NCI-H345 treated with DMSO at 0.1 percent for 48 hours (cell line): Measurements from ENCODE around the gene RHO.

Experiments used
- DNase-seq: peaks from one replicate; lab custom pipeline; 2025; ENCODE audit not compliant: unreplicated experiment; lab: John Stamatoyannopoulos, UW

Gene RHO

DNA sequence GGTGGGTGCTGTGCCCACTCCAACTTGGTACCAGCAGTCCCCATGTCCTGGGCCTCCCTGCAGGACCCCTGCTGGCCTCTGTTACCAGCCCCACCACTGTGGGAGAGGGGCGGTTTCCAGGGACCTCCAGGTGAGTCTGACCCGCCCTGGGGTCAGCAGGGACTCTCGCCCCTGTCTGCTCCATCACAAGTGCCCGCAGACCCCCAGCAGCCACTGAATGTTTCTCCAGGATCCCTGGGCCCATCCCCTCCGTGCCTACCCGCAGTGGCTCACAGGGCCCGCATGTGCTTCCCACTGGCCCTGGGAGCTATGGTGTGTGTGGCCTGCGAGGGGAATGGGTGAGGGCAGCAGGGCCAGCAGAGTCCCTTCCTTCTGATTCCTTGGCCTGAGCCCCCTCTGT, 9.9 kb upstream of the RHO start:
- DNase-seq: no peak

DNA sequence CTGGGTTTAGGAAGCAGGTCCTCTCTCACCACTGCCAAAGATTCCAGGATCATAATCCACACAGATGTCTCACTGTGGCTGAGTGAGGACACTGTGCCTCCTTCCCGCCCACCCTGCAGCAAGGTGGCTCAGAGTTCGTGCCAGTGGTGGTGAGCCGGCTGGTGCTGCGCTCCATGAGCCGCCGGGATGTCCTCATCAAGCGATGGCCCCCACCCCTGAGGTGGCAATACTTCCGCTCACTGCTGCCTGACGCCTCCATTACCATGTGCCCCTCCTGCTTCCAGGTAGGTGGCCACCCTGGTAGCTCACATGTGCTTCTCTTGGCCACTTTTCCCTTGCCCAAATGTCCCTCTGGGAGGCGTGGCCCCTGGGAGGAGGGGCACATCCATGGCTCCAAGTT, 9.0 kb upstream of the RHO start:
- DNase-seq: no peak

DNA sequence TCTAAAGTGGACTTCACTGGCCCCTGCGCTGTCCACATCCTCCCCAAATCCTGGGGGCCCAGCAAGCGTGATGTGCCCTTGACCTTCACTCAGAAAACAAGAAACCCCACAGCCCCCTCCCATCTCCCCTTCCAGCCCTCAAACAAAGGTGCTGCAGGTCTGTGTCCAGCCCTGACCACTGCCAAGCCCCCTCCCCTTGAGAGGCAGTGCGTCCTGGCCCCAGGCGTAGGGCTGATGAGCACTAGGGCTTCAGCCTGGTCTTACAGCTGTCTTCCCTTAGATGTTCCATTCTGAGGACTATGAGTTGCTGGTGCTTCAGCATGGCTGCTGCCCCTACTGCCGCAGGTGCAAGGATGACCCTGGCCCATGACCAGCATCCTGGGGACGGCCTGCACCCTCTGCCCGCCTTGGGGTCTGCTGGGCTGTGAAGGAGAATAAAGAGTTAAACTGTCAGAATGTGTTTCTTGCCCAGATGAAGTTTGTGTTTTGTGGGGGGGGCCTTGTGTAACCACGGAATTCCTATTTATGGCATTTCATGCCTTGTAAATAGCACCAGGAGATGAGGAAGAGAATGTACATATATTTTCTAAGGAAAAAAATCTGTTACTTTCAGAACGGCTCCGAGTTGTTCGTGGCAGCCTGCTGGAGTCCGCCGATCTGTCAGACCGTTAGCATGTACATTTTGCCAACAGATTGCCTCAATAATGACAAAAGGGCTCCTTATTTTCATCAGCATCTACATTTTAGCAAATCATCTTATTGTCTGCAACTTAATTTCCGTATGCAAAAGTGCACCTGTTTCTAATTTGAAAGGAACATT, 8.3 kb upstream of the RHO start:
- DNase-seq: no peak

DNA sequence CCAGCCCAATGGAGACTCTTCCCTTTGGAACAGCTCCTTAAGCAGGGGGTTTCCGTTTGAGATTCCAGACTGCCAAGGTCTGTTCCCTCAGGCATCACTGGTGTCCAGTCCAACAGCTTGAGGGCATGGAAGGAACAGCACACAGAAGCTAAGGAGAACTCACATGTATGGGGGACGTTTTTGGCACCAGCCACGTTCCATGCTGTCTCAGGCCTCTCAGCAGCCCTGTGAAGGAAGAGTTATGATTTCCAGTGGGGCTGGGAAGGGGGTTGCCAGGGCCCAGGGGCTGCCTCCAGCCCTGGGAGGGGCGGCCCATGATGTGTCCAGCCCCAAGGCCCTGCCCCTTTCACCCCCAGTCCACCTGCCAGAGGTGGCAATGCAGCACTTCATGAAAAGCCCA, 7.5 kb upstream of the RHO start:
- no peak for DNase-seq

DNA sequence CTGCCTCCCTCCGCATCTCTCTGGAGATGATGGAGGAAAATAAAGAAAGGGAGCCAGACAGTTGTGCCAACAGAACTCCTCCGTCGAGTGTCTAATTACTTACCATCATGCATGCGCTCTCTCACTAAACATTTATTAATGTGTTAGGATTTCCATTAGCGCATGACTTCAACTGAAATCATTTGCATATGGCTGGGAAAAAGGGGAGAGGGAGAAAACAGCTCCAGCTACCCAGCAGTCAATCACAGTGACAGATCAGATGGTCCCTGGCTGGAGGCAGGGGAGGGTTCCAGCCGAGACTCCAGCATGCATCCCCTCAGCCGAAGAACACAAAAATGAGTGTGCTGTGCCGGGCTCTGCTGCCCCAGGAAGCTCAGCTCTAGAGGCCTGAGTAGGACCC, 6.8 kb upstream of the RHO start:
- no peak for DNase-seq

DNA sequence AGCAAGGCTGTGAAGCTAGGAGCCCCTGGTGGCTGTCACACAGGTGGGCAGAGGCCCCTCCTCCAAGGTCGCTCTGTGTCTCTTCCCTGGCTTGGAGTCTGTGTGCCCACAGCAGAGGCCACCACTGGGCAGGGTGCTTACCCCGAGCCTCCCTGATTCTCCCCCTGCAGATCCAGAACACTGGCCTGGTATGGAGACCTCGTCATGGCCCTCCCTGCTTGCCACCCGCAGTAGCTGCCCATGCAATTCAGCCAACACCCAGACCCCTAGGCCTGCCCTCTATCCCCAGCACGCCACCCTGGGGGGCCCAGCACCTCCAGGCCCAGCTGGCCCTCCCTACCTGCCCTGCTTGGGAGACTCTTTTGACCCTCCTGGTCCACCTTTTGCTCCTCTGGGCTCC, 5.5 kb upstream of the RHO start:
- DNase-seq: no peak

DNA sequence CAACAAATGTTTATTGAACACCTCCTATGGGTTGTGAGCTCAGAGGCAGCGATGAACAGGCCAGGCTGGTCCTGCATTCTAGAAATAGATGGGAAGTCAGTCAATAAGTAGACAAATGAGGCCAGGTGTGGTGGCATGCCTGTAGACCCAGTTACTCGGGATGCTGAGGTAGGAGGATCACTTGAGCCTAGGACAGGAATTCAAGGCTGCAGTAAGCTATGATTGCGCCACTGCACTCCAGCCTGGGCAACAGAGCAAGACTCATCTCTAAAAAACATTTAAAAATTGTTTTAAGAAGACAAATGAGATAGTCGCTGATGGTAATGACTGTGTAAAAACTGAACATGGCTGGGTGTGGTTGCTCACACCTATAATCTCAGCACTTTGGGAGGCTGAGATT, 4.4 kb upstream of the RHO start:
- DNase-seq: no peak

DNA sequence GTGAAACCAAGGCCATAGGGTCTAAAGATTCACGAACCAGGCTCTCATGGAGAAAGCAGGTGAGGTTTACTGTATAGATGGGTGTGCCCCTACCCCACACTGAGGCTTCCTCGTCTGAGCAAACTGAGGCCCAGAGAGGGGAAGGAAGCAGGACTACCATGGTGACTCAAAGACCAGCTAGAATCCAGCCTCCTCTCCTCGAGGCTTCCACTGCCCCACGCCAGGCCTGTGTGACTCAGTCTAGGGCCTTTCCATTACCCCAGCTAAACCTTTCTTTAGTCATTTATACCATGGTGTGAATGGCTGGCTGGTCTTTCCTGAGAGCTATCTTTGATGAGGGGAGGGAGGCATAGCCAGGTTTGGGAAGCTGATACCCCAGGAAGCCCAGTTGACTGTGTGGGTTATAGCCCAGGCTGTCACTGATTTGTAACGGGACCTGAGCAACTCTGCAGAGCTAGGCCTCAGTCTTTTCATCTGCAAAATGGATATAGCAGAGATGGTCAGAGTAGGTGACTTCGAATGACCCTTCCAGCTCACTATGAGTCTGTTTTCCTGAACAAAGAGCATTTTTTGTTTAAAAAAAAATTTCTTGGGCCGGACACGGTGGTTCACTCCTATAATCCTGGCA, 3.0 kb upstream of the RHO start:
- no peak for DNase-seq

DNA sequence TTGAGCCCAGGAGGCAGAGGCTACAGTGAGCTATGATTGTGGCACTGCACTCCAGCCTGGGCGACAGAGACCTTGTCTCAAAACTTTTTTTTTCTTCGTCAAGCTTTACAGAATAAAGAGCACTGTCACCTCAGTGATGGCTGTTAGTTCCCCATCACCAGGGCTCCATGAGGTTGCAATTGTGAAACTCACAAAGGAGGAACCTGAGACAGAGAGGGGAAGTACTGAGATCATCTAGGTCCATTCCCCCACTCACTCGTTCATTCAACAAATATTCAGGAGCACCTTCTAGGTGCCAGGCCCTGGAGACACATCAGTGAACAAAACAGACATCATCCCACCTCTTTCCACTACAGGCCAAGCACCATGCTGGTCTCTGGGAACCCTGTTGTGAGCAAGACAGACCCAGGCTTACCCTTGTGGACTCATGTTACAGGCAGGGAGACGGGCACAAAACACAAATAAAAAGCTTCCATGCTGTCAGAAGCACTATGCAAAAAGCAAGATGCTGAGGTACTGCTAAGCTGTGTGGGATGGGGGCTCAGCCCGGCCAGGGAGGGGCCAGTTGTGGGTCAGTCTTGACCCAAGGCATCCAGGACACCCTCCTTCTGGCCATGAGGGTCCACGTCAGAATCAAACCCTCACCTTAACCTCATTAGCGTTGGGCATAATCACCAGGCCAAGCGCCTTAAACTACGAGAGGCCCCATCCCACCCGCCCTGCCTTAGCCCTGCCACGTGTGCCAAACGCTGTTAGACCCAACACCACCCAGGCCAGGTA, 2.1 kb upstream of the RHO start:
- DNase-seq: no peak

DNA sequence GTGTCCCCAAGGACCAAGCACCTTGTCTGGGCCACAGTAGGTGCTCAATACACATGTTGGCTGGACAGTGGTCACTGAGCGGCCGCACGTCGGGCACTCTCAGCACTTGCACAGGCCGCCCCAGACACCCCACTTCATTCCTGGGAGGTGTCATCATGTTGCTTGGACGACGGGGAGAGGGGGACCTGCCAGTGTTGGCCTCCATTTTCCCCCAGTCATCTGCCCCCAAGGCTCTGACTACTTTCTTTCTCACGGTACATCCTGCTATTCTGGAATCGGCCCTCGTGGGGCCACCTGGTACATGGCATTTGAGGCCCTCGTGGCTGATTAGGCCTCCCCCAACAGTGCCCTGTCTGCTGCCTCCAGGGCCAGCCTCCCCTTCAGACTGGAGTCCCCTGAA, 1.2 kb upstream of the RHO start:
- DNase-seq: no peak

DNA sequence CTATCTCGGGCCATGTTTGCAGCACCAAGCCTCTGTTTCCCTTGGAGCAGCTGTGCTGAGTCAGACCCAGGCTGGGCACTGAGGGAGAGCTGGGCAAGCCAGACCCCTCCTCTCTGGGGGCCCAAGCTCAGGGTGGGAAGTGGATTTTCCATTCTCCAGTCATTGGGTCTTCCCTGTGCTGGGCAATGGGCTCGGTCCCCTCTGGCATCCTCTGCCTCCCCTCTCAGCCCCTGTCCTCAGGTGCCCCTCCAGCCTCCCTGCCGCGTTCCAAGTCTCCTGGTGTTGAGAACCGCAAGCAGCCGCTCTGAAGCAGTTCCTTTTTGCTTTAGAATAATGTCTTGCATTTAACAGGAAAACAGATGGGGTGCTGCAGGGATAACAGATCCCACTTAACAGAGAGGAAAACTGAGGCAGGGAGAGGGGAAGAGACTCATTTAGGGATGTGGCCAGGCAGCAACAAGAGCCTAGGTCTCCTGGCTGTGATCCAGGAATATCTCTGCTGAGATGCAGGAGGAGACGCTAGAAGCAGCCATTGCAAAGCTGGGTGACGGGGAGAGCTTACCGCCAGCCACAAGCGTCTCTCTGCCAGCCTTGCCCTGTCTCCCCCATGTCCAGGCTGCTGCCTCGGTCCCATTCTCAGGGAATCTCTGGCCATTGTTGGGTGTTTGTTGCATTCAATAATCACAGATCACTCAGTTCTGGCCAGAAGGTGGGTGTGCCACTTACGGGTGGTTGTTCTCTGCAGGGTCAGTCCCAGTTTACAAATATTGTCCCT, 1.2 kb downstream of the RHO start:
- no peak for DNase-seq

DNA sequence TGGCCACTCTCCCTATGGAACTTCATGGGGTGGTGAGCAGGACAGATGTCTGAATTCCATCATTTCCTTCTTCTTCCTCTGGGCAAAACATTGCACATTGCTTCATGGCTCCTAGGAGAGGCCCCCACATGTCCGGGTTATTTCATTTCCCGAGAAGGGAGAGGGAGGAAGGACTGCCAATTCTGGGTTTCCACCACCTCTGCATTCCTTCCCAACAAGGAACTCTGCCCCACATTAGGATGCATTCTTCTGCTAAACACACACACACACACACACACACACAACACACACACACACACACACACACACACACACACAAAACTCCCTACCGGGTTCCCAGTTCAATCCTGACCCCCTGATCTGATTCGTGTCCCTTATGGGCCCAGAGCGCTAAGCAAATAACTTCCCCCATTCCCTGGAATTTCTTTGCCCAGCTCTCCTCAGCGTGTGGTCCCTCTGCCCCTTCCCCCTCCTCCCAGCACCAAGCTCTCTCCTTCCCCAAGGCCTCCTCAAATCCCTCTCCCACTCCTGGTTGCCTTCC, 1.9 kb downstream of the RHO start:
- no peak for DNase-seq

DNA sequence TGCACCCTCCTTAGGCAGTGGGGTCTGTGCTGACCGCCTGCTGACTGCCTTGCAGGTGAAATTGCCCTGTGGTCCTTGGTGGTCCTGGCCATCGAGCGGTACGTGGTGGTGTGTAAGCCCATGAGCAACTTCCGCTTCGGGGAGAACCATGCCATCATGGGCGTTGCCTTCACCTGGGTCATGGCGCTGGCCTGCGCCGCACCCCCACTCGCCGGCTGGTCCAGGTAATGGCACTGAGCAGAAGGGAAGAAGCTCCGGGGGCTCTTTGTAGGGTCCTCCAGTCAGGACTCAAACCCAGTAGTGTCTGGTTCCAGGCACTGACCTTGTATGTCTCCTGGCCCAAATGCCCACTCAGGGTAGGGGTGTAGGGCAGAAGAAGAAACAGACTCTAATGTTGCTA, 2.4 kb downstream of the RHO start:
- DNase-seq: no peak

DNA sequence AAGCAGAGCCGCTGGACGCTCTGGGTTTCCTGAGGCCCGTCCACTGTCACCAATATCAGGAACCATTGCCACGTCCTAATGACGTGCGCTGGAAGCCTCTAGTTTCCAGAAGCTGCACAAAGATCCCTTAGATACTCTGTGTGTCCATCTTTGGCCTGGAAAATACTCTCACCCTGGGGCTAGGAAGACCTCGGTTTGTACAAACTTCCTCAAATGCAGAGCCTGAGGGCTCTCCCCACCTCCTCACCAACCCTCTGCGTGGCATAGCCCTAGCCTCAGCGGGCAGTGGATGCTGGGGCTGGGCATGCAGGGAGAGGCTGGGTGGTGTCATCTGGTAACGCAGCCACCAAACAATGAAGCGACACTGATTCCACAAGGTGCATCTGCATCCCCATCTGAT, 3.3 kb downstream of the RHO start:
- no peak for DNase-seq

DNA sequence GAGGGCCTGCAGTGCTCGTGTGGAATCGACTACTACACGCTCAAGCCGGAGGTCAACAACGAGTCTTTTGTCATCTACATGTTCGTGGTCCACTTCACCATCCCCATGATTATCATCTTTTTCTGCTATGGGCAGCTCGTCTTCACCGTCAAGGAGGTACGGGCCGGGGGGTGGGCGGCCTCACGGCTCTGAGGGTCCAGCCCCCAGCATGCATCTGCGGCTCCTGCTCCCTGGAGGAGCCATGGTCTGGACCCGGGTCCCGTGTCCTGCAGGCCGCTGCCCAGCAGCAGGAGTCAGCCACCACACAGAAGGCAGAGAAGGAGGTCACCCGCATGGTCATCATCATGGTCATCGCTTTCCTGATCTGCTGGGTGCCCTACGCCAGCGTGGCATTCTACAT, 3.8 kb downstream of the RHO start:
- no peak for DNase-seq

DNA sequence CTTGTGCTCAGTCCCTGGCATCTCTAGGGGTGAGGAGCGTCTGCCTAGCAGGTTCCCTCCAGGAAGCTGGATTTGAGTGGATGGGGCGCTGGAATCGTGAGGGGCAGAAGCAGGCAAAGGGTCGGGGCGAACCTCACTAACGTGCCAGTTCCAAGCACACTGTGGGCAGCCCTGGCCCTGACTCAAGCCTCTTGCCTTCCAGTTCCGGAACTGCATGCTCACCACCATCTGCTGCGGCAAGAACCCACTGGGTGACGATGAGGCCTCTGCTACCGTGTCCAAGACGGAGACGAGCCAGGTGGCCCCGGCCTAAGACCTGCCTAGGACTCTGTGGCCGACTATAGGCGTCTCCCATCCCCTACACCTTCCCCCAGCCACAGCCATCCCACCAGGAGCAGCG, 5.0 kb downstream of the RHO start:
- no peak for DNase-seq

DNA sequence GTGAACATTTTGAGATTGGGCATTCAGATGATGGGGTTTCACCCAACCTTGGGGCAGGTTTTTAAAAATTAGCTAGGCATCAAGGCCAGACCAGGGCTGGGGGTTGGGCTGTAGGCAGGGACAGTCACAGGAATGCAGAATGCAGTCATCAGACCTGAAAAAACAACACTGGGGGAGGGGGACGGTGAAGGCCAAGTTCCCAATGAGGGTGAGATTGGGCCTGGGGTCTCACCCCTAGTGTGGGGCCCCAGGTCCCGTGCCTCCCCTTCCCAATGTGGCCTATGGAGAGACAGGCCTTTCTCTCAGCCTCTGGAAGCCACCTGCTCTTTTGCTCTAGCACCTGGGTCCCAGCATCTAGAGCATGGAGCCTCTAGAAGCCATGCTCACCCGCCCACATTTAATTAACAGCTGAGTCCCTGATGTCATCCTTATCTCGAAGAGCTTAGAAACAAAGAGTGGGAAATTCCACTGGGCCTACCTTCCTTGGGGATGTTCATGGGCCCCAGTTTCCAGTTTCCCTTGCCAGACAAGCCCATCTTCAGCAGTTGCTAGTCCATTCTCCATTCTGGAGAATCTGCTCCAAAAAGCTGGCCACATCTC, 6.1 kb downstream of the RHO start:
- DNase-seq: no peak

DNA sequence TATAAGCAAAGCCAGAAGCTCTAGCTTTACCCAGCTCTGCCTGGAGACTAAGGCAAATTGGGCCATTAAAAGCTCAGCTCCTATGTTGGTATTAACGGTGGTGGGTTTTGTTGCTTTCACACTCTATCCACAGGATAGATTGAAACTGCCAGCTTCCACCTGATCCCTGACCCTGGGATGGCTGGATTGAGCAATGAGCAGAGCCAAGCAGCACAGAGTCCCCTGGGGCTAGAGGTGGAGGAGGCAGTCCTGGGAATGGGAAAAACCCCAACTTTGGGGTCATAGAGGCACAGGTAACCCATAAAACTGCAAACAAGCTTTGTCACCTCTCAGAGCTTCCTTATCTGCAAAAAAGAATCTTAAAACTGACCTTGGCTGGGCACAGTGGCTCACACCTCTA, 6.6 kb downstream of the RHO start:
- no peak for DNase-seq

DNA sequence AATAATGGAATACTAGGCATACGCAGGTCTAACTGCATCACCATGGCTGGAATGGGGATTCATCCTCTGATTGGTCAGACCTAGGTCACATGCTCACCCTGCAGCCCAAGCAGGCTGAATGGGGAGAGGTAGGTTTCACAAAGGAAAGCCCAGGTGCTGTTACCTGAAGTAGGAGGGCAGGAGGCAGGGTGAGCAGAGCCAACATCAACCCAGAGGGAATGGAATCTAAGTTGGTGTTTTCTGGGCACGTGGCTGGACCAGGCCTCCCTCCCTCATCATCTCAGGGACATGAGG, 7.9 kb downstream of the RHO start:
- no peak for DNase-seq

DNA sequence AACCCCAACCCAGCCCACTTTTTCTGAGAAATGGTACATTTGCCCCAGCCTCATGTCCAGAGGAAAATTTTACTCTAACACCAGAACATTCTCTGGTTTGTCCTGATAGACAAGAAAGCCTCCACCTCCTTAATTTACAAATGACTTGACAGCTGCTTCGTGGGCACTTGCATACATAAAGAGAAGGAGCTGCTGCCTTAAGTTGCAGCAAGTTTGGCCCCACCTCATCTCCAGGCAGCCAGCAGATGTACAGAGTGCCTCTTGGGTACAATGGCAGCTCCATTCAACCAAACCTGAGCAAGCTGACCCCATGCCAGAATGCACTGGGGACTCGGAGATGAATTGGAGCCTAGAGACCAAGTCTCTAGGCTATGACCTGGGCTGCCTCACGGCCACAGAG, 8.4 kb downstream of the RHO start:
- DNase-seq: no peak

DNA sequence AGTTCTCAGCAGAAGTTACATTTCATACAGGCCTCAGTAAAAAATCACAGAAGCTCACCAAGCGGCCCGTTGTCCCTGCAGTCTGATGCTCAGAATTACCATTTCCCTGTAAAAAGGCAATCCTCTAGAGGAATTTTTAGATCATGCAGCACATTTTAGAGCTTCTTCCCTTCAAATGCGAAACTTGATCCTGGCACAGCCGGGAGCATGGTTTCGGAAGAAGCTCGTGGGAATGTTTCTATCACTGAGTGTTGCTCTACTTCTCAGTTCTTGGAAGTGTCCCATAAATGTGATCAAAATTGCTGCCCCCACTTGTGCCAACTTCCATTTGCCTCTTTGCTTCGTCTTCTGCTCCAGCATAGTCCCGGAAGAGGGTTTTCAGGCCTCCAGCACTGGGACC, 10.8 kb downstream of the RHO start:
- DNase-seq: no peak
